NT2/D1 (cell line): ENCODE results near the gene METTL9.
A peak's percentile ranks its signal among the peaks of the same experiment; 100 is the strongest.

ENCODE experiments used
- DNase-seq: peaks from one replicate; pipeline ENCODE4 v3.0.0-alpha.2; 2011; ENCODE audit warnings: low read depth, low spot score
- H3K27me3 ChIP-seq: 2 replicates; pipeline ENCODE4 v1.6.0; 2011; ENCODE audit warnings: mild to moderate bottlenecking; ENCODE audit not compliant: insufficient read length, insufficient read depth
- H3K36me3 ChIP-seq: 2 replicates; pipeline ENCODE4 v1.6.1; 2011; ENCODE audit warnings: mild to moderate bottlenecking, low read length, mixed read lengths; ENCODE audit not compliant: insufficient read depth, insufficient read length
- H3K4me1 ChIP-seq: 2 replicates; pipeline ENCODE4 v1.5.1; 2011; ENCODE audit not compliant: insufficient read depth, insufficient read length
- H3K4me3 ChIP-seq: 2 replicates; pipeline ENCODE4 v1.5.1; 2011; ENCODE audit warnings: low read depth; ENCODE audit not compliant: insufficient read length
- H3K9ac ChIP-seq: 2 replicates; pipeline ENCODE4 v1.6.0; 2011; ENCODE audit warnings: low read depth; ENCODE audit not compliant: insufficient read length
- H3K9me3 ChIP-seq: 2 replicates; pipeline ENCODE4 v1.5.1; 2011; ENCODE audit warnings: mild to moderate bottlenecking, low read length; ENCODE audit not compliant: insufficient read depth
- SUZ12 ChIP-seq: IDR thresholded peaks from 2 replicates; pipeline ENCODE4 v1.6.1; 2011; ENCODE audit not compliant: insufficient read length, insufficient read depth; ENCODE audit errors: extremely low read depth
- YY1 ChIP-seq: IDR thresholded peaks from 2 replicates; pipeline ENCODE4 v1.6.1; 2011; ENCODE audit not compliant: insufficient read length, insufficient read depth
- ZNF274 ChIP-seq: IDR thresholded peaks from 2 replicates; pipeline ENCODE4 v1.6.1; 2011; ENCODE audit warnings: mild to moderate bottlenecking, low read depth, low read length

The METTL9 gene

GRCh38 chr16:21652453-21652852 lies 53.1 kb downstream of the METTL9 start, which contains the start of gene IGSF6:
IGSF6 (minus strand) TSS chr16:21652608; CDS start chr16:21652598, 10 bp downstream.
- no peaks in the 10 kb centered on the region for H3K4me1 ChIP-seq
- no peaks in the 10 kb centered on the region; the same call in 1 of the 2 replicates for H3K9me3 ChIP-seq
- H3K9ac ChIP-seq = no peak within 1 kb of the TSS
- peaks cover 33% of the 10 kb centered on the region for H3K36me3 ChIP-seq
- no peak for DNase-seq
- no peaks in the 10 kb centered on the region for H3K27me3 ChIP-seq
- no peak within 1 kb of the TSS for H3K4me3 ChIP-seq
- TF ChIP-seq YY1 (no peak), SUZ12 (no peak), ZNF274 (no peak)

DNA sequence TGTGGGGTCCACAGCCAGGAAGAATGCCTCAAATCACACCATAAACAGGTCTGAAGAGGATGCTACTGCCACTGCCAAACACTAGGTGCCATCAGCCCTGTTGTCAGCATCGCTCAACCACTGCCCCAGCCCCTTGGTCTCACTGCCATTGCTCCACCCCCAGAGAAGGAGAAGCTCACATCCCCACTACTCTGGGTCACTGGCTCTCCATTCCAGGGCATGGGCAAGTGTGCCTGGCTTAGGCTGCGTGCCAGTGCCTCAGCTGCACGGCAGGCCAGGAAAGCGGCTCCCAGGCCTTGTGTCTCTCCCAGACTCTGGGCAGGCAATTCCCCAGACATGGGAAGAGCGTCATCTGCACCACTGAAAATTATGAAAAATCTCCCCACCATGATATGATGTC lies 54.2 kb downstream of the METTL9 start:
- Histone ChIP-seq H3K27me3 (no peaks in the 10 kb centered on the region), H3K4me1 (no peaks in the 10 kb centered on the region), H3K36me3 (peaks cover 27% of the 10 kb centered on the region), H3K9me3 (no peaks in the 10 kb centered on the region; the same call in 1 of the 2 replicates), H3K4me3 (no peak overlapping the region), H3K9ac (no peak overlapping the region)
- no peak for DNase-seq
- no peak for TF ChIP-seq YY1
- TF ChIP-seq SUZ12 = no peak
- TF ChIP-seq ZNF274 = no peak

DNA sequence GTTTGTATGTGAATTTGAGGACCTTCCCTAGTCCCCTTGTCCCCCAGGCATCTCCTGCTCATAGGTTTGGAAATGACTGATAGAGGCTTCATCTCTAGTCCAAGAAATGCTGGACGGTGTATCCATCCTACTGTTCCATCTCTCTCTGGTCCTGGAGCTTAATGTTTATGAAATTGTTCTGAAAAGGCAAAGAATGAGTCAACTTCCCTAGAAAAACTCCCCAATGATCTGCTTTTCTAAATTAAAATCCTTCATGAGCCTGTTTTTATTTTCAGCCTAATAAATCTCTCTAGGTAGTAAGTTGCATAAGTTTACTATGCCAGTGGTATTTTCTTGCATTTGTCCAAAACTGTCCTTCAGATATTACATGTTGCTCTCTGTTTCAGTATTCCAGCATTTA lies 55.1 kb downstream of the METTL9 start:
- H3K9ac ChIP-seq = no peak overlapping the region
- H3K36me3 ChIP-seq = peaks cover 21% of the 10 kb centered on the region
- H3K9me3 ChIP-seq = no peaks in the 10 kb centered on the region; the same call in 1 of the 2 replicates
- no peaks in the 10 kb centered on the region for H3K27me3 ChIP-seq
- no peak overlapping the region for H3K4me3 ChIP-seq
- no peak for DNase-seq
- TF ChIP-seq YY1 (no peak), SUZ12 (no peak), ZNF274 (no peak)
- H3K4me1 ChIP-seq = no peaks in the 10 kb centered on the region

DNA sequence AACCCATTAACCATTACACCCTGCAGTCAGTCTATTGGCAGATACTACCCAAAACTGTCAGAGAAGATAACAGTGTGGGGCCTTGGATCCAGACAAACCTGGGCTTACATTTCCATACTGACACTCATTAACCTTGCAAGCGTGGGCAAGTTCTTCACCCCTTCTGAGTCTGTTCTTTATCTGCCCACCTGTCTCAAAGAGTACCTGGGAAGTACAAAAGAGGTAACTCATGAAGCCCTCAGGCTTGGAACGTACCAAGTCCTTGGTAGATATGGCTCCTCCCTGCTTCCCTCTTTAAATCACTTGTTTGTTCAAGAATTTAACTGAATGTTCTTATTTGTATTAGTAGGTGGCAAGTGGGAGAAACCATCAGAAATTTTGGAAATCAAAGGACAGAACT lies 55.5 kb downstream of the METTL9 start:
- Histone ChIP-seq H3K4me1 (no peaks in the 10 kb centered on the region), H3K4me3 (no peak overlapping the region), H3K36me3 (peaks cover 21% of the 10 kb centered on the region), H3K9me3 (no peaks in the 10 kb centered on the region; the same call in 1 of the 2 replicates), H3K27me3 (no peaks in the 10 kb centered on the region), H3K9ac (no peak overlapping the region)
- DNase-seq = no peak
- TF ChIP-seq ZNF274 (no peak), YY1 (no peak), SUZ12 (no peak)

DNA sequence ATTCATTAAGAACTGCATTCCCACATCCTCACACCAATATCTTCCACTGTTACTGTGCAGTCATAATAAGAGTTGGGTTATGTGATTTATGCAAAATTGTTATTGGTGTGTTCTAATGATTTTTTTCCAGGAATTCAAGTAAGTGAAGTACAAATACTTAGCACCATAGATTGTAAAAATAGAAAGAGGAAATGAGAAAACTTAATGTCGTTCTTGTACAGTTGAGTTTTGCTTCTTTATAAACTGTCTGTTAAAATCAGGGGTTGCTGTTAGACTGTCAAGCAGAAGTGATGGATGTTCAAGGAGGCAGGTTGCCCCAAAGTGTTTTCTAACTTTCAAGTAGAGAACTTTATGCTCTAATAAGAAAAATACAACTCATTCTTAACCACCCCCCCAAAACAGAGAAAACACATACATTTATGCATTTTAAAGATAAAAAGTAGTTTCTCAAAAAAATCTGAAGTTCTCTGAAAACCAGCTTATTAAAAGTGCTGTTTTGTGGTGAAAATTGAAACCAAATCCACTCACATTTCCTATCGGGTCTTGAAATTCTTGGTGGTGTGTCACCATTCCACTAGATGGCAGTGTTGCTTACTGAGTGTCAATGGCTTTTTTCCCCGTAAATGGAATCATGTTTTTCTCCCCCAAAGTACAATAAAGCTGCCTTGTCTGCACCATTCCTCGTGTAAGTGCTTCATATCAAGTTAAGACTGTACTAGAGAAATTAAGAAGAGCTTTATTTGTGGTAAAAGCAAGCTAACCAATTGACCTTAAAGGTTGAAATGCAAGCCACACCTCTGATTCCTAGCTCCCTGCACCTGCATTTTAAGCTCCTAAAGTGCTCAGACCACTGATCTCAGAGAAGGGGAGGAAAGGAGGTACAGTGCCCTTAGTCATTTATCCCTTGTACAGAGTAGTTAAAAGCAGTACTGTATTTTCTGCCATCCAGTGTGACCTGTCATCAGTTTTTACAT lies 57.7 kb downstream of the METTL9 start:
- Histone ChIP-seq H3K9ac (no peak overlapping the region), H3K36me3 (peaks cover 21% of the 10 kb centered on the region), H3K4me1 (no peaks in the 10 kb centered on the region), H3K9me3 (no peaks in the 10 kb centered on the region; the same call in 1 of the 2 replicates), H3K4me3 (no peak overlapping the region), H3K27me3 (no peaks in the 10 kb centered on the region)
- TF ChIP-seq YY1 = no peak
- no peak for TF ChIP-seq SUZ12
- no peak for TF ChIP-seq ZNF274
- DNase-seq = peak; percentile 20

- no peak overlapping the region for H3K9ac ChIP-seq
- no peaks in the 10 kb centered on the region for H3K27me3 ChIP-seq
- no peak for DNase-seq
- H3K9me3 ChIP-seq = no peaks in the 10 kb centered on the region
- H3K4me1 ChIP-seq = no peaks in the 10 kb centered on the region
- no peak for TF ChIP-seq ZNF274
- H3K4me3 ChIP-seq = no peak overlapping the region
- H3K36me3 ChIP-seq = peaks cover 11% of the 10 kb centered on the region
Observed at GRCh38 chr16:21659124-21659523, 59.7 kb downstream of the METTL9 start.

DNA sequence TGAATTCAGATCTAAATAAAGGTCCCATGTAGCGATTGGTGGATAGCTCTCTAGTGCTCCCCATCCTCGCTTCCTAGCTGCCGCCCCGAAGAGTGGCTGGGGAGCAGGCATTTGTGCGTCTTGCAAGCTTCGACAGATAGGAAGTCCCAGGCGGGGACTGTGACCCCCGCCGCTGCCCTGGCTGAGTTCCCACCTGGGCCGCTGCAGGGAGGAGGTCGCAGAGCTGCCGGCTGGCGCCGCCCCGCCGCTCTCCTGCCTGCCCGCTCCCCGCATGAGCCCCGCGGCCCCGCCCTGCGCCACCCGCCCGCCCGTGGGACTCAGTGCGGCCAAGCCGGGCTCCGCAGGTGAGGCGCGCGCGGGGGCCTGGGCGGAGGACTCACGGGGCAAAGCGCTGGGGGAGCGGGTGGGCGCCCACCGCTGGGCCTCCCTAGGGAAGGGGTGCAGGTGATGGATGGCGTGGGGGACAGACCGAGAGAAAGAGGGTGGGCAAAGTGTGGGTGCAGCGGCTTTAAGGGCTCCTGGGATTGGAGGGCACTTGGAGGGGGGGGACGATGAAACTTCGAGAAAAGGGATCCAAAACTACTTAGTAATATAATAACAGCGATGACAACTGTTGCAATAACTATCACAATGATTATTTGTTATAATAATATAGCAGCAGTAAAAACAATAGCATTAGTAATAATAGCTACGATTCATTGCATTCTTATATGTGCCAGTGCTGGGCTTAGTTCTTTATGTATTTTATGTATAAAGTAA lies 64.7 kb downstream of the METTL9 start, which contains the start of gene OTOA:
TSS of gene OTOA (plus strand) at position 80 of the 759 bp plus-strand sequence. CDS start 14,547 bp downstream, outside the sequence.
- no peak for DNase-seq
- Histone ChIP-seq H3K36me3 (no peaks in the 10 kb centered on the region), H3K27me3 (no peaks in the 10 kb centered on the region), H3K9ac (no peak within 1 kb of the TSS), H3K4me1 (no peaks in the 10 kb centered on the region), H3K4me3 (no peak within 1 kb of the TSS), H3K9me3 (no peaks in the 10 kb centered on the region)
- TF ChIP-seq SUZ12 (no peak), YY1 (no peak), ZNF274 (no peak)
